Body of pancreas (tissue), 4 donors: ENCODE results near the gene LYAR. TPM values are rescaled to one million over a fixed set of nuclear protein-coding genes. Genes with fewer than 3 reads are reported as not detected.

Source experiments
- ATAC-seq: fragments of 150-250 bp; one replicate; pipeline ENCODE4 v1.9.1; 2016
- DNase-seq, 4 donors: peaks; one replicate each; pipeline ENCODE4 v3.0.0-alpha.2; 2019
- H3K27ac ChIP-seq, 4 donors: fragments of 200-600 bp; sonication (generic); 1 replicate in 3 of 4; 2 replicates in 1 of 4; pipeline versions ENCODE4 v1.5.1 to v1.6.1; 2016 to 2019; ENCODE audit warnings: mild to moderate bottlenecking in 1 of 4, mixed read lengths in 1 of 4, moderate library complexity in 1 of 4
- H3K27me3 ChIP-seq, 2 donors: fragments of 200-600 bp; sonication (generic); one replicate each; pipeline ENCODE4 v1.6.0; 2016; ENCODE audit warnings: mild to moderate bottlenecking in 1 of 2
- H3K36me3 ChIP-seq, 2 donors: fragments of 200-600 bp; sonication (generic); replicated peaks in 1 of 2; 2 replicates each; pipeline ENCODE4 v1.5.1; 2016; ENCODE audit warnings: low read depth in 2 of 2; ENCODE audit not compliant: insufficient read depth in 1 of 2
- H3K4me1 ChIP-seq: fragments of 200-600 bp; sonication (generic); one replicate; pipeline ENCODE4 v1.6.0; 2016
- H3K4me3 ChIP-seq, 2 donors: fragments of 200-600 bp; sonication (generic); 1 replicate in 1 of 2; 2 replicates in 1 of 2; pipeline ENCODE4 v1.5.1; 2016 to 2019
- H3K9me3 ChIP-seq, 3 donors: fragments of 200-600 bp; sonication (generic); 1 replicate in 2 of 3; 2 replicates in 1 of 3; pipeline ENCODE4 v1.5.1; 2016
- POLR2A ChIP-seq, 3 donors: fragments of 450-650 bp; IDR thresholded peaks; one replicate each; pipeline ENCODE4 v1.6.1; 2016; ENCODE audit warnings: antibody characterized with exemption in 3 of 3, mild to moderate bottlenecking in 2 of 3
- WGBS, 2 donors: methylation state at CpG; one replicate each; pipeline ENCODE4 v1.1.5; 2017; 5-methylcytosine and 5-hydroxymethylcytosine counted together
- intact Hi-C: fragments of 100-400 bp; cut with DNase I; formaldehyde crosslinking; loops from one replicate; pipeline ENCODE4 v1.15.1; 2023
- total RNA-seq, 2 donors: library from RNA; depleted of rRNA; stranded (reverse); fragments of >200 nt; gene quantifications; one replicate each; pipeline ENCODE4 v1.1.0, GENCODE V29; 2016
- TF ChIP-seq, protein P1 (sequence below), 7 experiments: fragments of 450-650 bp in 4 of 7; fragments of 200-600 bp in 3 of 7; sonication (generic) in 3 of 7; IDR thresholded peaks; one replicate each; pipeline ENCODE4 v1.5.1; 2016 to 2019; ENCODE audit warnings: antibody characterized with exemption in 7 of 7

LYAR gene
- total RNA-seq, 2 donors from 2014 or later: 7.6 to 12.5 TPM

DNA sequence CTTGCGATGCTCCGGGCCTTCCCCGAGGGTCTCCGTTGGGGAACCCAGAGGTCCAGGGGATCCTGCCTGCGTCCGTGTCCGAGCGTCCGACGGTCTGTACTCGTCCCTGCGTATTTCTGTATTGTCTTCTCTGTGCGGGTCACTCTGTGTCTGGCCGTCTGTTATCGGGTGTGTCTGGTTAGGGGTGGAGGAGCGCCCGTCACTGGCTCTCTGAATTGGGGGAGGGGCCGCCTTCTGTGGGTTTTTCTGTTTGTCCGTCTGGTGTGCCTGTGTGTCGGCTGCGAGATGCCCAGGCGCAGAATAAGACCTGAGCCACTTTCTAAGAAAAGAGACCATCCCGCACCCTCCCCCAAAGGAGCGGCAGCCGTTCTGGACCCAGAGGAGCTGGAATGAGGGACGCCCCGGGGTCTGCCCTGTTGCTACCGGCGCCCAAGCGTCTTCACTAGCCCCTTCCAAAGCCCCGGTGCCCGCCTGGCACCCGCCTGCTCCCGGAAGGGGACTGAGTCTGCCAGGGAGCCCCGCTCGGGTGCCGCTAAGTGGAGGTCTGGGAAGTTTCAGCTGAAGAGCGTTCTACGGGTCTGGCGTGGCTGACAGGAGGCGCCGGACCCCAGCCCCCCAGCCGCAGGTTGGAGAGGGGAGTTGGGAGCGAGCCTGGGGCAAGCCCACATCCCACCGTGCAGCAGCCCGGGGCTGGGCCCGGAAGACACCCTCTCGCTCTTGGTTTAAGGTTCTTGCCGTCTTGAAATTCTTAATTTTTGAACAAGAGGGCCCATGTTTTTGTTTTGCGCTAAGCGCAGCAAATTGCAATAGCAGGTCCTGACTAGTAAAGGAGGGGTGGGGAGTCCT, 62.2 kb downstream of the LYAR start:
- intact Hi-C loops: no loop called here
- Histone ChIP-seq H3K9me3 (no peaks in the 10 kb centered on the region), H3K27ac (no peak overlapping the region), H3K36me3 (no peaks in the 10 kb centered on the region), H3K4me3 (no peak overlapping the region), H3K27me3 (no peaks in the 10 kb centered on the region), H3K4me1 (no peaks in the 10 kb centered on the region)
- no peak for DNase-seq
- 4 to 21% methylated on average over 7 to 49 of the region's 51 CpGs for WGBS, 2 donors
- ATAC-seq: no peak
- TF ChIP-seq POLR2A (IDR thresholded peaks at IDR 0.05): no peak
- TF ChIP-seq, protein P1, sequence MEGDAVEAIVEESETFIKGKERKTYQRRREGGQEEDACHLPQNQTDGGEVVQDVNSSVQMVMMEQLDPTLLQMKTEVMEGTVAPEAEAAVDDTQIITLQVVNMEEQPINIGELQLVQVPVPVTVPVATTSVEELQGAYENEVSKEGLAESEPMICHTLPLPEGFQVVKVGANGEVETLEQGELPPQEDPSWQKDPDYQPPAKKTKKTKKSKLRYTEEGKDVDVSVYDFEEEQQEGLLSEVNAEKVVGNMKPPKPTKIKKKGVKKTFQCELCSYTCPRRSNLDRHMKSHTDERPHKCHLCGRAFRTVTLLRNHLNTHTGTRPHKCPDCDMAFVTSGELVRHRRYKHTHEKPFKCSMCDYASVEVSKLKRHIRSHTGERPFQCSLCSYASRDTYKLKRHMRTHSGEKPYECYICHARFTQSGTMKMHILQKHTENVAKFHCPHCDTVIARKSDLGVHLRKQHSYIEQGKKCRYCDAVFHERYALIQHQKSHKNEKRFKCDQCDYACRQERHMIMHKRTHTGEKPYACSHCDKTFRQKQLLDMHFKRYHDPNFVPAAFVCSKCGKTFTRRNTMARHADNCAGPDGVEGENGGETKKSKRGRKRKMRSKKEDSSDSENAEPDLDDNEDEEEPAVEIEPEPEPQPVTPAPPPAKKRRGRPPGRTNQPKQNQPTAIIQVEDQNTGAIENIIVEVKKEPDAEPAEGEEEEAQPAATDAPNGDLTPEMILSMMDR (IDR thresholded peaks at IDR 0.05): no peak

DNA sequence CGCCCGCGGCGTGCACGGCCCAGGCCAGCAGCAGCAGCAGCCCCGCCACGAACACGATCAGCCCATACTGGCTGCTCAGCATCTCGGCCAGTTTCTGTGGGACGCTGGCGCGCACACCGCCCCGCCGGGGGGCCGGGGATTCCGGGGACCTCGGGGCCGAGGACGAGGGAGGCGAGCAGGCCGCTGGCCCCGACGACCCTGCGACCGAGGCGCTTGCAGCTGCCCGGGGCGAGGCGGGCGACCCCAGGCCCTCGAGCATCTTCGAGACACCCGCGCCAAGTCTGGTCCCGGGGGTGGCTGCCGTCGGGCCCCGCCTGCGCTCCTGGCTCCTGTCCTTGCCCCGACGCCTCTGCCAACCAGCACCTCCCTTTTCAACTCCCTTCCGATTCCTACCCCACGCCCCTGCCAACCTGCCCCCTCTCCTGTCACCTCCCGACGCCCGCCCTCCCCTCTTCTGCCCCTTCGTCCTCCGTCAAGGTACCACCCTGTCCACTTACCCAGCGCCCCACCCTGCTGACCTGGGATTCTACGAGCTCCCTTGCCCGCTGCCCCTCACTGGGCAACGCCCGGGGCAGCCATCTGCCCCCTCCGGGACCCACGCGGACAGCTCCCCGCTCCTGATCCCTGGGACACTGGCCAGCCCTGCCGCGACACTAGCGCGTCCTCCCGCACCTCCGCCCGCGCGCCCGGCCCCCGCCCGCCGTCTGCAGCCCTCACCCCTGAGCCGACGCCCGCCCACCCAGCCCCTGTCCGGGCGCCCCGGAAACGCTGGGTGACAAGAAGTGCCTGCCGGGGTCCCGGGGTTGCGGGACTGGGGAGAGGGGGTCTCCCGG, 63.1 kb downstream of the LYAR start, which contains the start of gene OTOP1:
Gene OTOP1 (minus strand): TSS at position 324 of the 833 bp plus-strand sequence. CDS start 65 bp downstream, at position 259.
- H3K27ac ChIP-seq: no peak within 1 kb of the TSS
- no peaks in the 10 kb centered on the region for H3K27me3 ChIP-seq
- no peak within 1 kb of the TSS for H3K4me3 ChIP-seq
- H3K9me3 ChIP-seq: no peaks in the 10 kb centered on the region
- DNase-seq (no peak), ATAC-seq (no peak)
- WGBS, 2 donors: 8 to 14% methylated on average over 28 to 72 of the region's 82 CpGs
- intact Hi-C loops: no loop called here
- no peaks in the 10 kb centered on the region for H3K4me1 ChIP-seq
- no peaks in the 10 kb centered on the region for H3K36me3 ChIP-seq
- TF ChIP-seq, protein P1 (IDR thresholded peaks at IDR 0.05): no peak
- no peak for TF ChIP-seq POLR2A (IDR thresholded peaks at IDR 0.05)

DNA sequence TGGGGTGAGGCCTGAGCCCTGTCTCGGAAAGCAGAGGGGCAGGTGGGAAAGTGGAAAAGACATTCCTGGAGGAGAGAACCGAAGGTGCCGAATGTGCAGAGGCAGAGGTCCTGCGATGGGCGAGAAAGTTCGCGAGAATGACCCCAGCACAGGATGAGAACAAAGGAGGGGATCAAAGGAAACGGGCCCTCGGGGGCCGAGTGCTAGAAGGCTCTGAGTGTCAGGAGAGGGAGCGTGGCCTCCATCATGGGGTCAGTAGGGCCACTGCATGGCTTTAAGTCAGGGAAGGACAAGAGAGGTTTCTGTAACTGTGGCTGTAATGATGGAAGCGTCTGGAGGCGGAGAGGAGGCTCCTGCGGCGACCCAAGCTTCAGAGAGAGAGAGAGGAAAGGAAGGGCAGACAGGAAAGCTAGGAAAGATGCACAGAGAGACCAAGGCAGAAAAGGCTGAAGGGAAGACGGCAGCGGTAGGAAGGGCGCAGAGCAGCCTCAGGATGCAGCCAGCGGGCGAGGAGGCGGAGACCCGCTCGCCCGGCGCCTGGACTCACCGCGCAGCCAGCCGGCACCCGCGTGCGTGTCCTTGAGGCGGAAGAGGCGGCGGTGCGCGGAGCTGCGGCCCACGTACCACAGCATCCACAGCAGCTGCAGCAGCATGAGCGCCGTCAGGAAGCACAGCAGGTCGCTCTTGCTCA, 63.9 kb downstream of the LYAR start:
- ATAC-seq (no peak), DNase-seq (no peak)
- intact Hi-C loops: no loop called here
- H3K27ac ChIP-seq: no peak overlapping the region
- H3K4me3 ChIP-seq: no peak overlapping the region
- H3K27me3 ChIP-seq: no peaks in the 10 kb centered on the region
- no peaks in the 10 kb centered on the region for H3K36me3 ChIP-seq
- WGBS, 2 donors: 13 to 18% methylated on average over 18 to 41 of the region's 41 CpGs
- H3K9me3 ChIP-seq: no peaks in the 10 kb centered on the region
- TF ChIP-seq POLR2A (IDR thresholded peaks at IDR 0.05): no peak
- TF ChIP-seq, protein P1 (IDR thresholded peaks at IDR 0.05): no peak
- no peaks in the 10 kb centered on the region for H3K4me1 ChIP-seq

Other genes starting within 250 kb of the LYAR start
- not detected for gene OTOP1, start 63.2 kb downstream of the LYAR start, total RNA-seq
- 10 to 100 TPM; 12.9 to 17.1 TPM for gene TMEM128, start 41.9 kb downstream of the LYAR start, total RNA-seq
- gene ZBTB49, start 97 bp upstream of the LYAR start, total RNA-seq: 10 to 100 TPM in 1 of 2 donors, 1 to 10 TPM in 1; 9.1 to 23.4 TPM
- gene NSG1, start 96.9 kb upstream of the LYAR start, total RNA-seq: 1 to 10 TPM in 1 of 2 donors, under 1 TPM in 1; 0.78 to 1.3 TPM